ENCODE data around the gene RGS1.

The RGS1 gene

GRCh38 chr1:192575499-192576189, at the start of gene RGS1:
Gene RGS1 (plus strand): TSS chr1:192575773. CDS start chr1:192575793, 20 bp downstream.
- DNase-seq (ENCODE audit: low spot score): no peak

DNA sequence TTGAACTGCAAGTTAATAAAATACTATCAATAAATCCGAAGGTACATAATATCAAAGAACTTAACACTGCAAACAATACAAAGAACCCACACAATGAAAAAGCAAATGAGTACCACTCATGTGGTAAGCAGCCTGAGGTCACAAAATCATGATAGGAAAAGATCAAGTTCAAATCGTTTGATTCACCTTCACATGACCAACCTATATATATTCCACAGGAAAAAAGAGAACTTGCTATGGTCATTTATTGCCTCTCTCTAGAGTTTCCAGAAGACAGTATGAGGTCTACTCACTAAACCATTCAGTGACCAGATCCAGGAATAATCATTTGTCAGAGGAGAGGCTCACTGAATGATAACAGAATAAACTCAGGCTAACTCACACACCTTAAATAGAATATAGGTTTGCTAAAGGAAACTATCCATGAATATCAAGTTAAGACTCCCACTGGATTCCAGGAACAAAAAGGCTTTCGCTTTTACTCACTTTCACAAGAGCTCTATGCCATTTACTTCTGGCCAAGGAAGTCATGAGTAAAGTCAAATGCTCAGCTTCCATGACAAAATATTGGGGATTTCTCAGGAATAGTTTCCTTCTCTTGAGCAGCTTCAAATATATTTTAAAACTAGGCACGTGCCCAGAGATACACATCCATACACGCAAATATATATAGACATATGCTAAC, 48.3 kb upstream of the RGS1 start:
- no peak for DNase-seq (ENCODE audit: low spot score)

- no peak for DNase-seq (ENCODE audit: low spot score)
Observed at GRCh38 chr1:192527950-192528349, 47.6 kb upstream of the RGS1 start.

DNA sequence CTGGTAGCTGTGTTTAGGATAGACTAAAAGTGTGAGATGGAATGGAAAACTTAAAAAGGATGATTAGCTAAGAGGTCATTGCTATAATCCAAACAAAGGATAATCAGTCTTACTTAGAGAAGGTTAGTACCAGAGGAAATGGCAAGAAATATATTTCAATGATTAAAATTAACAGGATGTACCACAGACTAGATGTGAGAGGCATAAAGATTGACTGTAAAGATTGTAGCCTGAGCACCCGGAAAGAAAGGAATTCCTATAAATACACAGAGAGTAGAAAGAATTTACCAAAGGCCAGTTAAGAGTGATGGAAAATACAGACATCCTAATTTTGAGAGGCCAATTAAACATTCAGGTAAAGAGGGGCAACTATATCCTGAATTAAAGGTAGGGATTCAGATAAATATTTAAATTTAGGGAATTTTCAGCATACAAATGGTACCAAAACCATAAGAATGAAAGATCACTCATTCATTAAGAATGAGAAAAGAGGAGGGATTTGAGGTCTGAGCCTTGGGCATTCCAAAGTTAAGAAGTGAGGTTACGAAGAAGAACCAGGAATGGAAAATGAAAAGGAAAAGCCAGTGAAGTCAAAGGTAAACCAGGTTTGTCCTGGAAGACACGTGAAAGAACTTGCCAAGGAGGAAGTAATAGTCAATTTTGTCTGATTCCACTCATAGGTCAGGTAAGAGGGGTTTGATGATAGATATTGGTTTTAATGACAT, 46.4 kb upstream of the RGS1 start:
- DNase-seq (ENCODE audit: low spot score): no peak

GRCh38 chr1:192529811-192530210, 45.8 kb upstream of the RGS1 start:
- DNase-seq (ENCODE audit: low spot score): no peak

DNA sequence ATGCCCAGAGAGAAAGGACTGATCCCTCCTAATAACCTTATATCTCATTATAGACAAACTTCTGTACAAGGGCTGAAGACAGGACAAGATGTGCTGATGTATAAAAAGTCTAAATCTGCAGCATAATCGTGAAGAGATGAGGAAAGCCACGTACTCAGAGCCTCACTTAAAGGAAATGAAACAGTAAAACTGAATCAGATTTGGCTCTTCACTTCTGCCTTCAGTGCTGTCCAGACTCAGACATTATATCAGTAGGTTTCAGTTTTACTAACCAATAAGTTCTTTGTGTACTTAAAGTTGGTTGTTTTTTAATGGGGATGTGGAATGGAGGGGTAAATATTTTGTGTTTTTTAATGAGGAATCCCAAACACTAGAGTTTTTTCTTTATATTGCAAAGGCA, 45.3 kb upstream of the RGS1 start:
- DNase-seq (ENCODE audit: low spot score): no peak

- DNase-seq (ENCODE audit: low spot score): peak; percentile 46
Observed at GRCh38 chr1:192531037-192531703, 44.4 kb upstream of the RGS1 start.

- DNase-seq (ENCODE audit: low spot score): no peak
Observed at GRCh38 chr1:192534666-192535065, 40.9 kb upstream of the RGS1 start.

- DNase-seq (ENCODE audit: low spot score): no peak
Observed at GRCh38 chr1:192535916-192536664, 39.5 kb upstream of the RGS1 start.

- no peak for DNase-seq (ENCODE audit: low spot score)
Observed at GRCh38 chr1:192538407-192539296, 36.9 kb upstream of the RGS1 start.

DNA sequence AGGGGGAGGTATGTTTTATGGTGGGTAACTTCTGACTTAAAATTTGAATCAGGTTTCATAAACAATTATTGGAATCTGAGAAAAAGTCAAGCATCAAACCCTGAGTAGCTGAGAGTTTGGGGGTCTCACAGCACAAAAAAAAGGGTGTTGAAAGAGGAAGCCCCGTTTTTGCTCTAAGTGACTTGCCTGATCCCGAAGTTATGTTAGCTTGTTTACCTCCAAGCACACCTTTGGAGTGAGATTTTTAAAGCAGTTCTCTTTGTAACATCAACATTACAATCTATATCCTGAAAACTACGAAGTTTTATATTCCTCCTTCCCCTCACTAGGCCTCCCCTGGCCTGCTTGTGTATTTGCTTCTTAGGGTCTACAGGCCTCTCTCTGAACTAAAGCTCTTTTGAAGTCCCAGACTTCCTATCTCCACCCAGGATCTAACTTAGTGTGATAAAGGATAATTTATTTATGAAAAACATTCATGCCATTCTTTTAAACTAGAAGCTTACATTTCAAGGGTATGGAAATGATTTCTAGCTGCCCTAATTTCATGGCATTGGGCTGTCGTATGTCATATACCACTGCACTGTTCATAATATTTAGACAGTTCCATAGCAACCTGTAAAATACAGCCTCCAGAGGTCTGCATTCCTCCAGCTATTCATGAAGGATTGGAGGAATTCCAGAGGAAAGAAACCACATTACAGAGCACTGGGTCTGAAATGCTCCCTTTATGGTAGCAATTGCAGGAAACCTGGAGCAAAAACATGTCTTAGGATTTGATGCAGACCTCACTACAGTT, 36.1 kb upstream of the RGS1 start:
- DNase-seq (ENCODE audit: low spot score): peak; percentile 51

DNA sequence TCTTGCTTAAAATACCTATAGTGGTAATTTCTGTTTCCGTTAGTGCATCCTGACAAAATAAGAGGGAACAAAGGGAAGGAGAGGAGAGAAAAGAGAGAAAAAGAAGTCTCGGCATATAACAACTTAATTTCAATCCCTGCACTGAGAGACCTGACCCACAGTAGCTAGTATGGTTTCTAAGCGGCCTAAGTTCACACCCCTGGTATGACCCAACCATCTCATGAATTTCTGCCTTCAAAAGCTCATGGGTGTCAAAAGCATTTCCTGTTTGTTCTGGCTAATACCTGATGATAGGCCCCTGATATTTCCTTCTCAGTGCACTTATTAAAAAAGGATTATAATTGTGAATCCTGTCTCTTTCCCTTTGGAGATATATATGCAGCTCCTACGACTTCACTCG, 32.1 kb upstream of the RGS1 start:
- no peak for DNase-seq (ENCODE audit: low spot score)

GRCh38 chr1:192545896-192546521, 29.6 kb upstream of the RGS1 start:
- DNase-seq (ENCODE audit: low spot score): no peak

DNA sequence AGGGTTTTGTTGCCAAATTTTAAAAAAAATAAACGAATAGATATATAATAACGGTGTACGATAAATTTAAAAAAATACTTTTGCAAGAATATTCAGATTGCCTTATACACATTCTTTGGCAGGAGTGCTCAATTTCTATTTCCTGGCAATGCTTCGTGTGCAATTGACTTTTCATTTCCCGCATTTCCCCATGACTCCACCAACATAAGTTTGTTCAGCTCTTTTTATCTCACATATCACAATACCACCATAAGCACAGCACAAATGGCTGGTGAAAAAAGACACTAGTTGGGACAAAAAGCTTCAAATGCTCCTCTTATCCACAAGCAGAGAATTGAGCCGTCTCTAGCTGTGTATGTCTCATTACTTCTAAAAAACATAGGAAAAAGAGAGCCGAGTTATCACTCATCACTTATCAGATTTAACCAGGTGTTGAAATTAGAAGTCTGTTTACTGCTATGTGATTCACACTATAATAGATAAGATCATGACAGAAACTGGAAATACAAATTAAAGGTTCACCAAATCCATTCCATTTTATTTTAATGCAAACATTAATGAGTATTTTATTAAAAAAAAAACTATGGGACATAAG, 28.9 kb upstream of the RGS1 start:
- DNase-seq (ENCODE audit: low spot score): no peak

- no peak for DNase-seq (ENCODE audit: low spot score)
Observed at GRCh38 chr1:192547501-192547900, 28.1 kb upstream of the RGS1 start.

DNA sequence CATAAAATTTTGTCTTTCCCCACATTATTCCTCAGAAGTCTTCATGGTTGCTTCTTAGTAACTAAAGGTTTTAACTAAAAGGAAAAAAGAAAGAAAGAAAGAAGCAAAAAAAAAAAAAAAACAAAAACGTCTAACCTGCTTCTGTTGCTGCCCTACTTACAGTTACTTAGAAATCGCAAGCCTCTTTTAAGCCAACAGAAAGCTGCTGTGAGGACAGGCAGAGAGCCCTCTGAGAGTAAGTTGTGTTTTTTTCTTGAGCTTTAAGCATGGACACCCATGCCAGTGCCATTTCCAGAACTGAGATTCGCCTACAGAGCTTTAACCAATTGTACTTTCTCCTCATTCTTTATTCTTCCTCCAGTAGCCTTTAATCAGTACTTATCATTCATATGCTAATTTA, 25.6 kb upstream of the RGS1 start:
- DNase-seq (ENCODE audit: low spot score): no peak

DNA sequence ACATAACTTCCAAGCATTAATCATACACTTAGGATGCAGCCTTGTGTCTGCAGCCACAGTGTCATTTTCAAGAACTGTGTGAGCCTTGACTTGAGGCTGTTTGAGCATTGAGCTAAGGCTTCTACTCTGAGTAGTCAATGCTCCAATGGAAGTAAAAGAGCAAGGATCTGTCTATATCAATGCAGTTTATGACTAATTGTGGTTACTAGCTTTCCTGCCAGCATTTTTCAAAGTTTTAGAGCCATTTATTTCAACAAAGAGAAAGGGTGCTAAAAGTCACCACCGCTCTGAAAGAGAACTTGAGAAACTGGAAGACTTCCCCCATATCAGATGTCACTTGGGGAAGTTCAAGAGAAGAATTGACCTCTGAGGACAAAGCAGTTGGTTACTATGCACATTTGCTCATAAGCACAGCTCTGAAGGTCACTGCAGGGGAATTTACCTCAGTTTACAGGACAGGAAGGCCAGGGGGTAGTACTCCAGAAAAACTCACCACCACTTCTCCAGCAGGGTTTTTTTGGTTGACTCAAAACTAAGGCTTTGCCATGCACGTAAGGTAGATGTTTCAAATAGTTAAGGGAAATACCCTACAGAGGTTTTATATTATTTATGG, 24.5 kb upstream of the RGS1 start:
- no peak for DNase-seq (ENCODE audit: low spot score)

GRCh38 chr1:192552760-192553191, 22.8 kb upstream of the RGS1 start:
- no peak for DNase-seq (ENCODE audit: low spot score)

- DNase-seq (ENCODE audit: low spot score): no peak
Observed at GRCh38 chr1:192553741-192554140, 21.8 kb upstream of the RGS1 start.
